WTC11 (cell line): ENCODE measurements around the gene FAM9B.

ENCODE experiments used
- CTCF ChIP-seq: fragments of 200-600 bp; IDR thresholded peaks from 2 replicates; pipeline ENCODE4 v1.8.0; 2022; ENCODE audit warnings: antibody characterized with exemption
- FOXJ3 ChIP-seq: sonication (generic); formaldehyde crosslinking; IDR thresholded peaks from 2 replicates; pipeline ENCODE4 v1.9.0; 2021; ENCODE audit warnings: missing genetic modification reagents, mild to moderate bottlenecking, borderline replicate concordance
- MAX ChIP-seq: sonication (generic); formaldehyde crosslinking; IDR thresholded peaks from 2 replicates; pipeline ENCODE4 v1.8.0; 2022; ENCODE audit warnings: mild to moderate bottlenecking, missing genetic modification reagents

GRCh38 chrX:9074326-9074725, 40.4 kb upstream of the FAM9B start:
- TF ChIP-seq MAX (no peak), FOXJ3 (no peak), CTCF (no peak)
